GM23338 (cell line): ENCODE results near the gene CAMTA1. TPM values are rescaled to one million over a fixed set of nuclear protein-coding genes. Genes with fewer than 3 reads are reported as not detected.

Experiments used
- ATAC-seq: fragments of 200-7000 bp; cut with Tn5 transposase; 3 replicates; pipeline ENCODE4 v1.9.1; 2020
- DNase-seq: peaks from one replicate; pipeline ENCODE4 v3.0.0-alpha.2; 2015; ENCODE audit warnings: low spot score
- H2AFZ ChIP-seq: fragments of 200-600 bp; sonication (generic); 2 replicates; pipeline ENCODE4 v1.8.0; 2016; ENCODE audit warnings: antibody characterized with exemption, mild to moderate bottlenecking, moderate library complexity
- H3F3A ChIP-seq: fragments of 200-600 bp; sonication (generic); replicated peaks from 2 replicates; pipeline ENCODE4 v1.8.0; 2017; ENCODE audit warnings: antibody characterized with exemption, mixed run types, low read depth
- H3K27ac ChIP-seq: fragments of 200-600 bp; sonication (generic); 2 replicates; pipeline ENCODE4 v1.6.1; 2016; ENCODE audit warnings: low read depth
- H3K27me3 ChIP-seq: fragments of 200-600 bp; sonication (generic); 2 replicates; pipeline ENCODE4 v1.8.0; 2016; ENCODE audit warnings: mild to moderate bottlenecking, mixed run types, moderate library complexity; ENCODE audit not compliant: insufficient read depth
- H3K36me3 ChIP-seq: fragments of 200-600 bp; sonication (generic); 2 replicates; pipeline ENCODE4 v1.8.0; 2016; ENCODE audit warnings: mild to moderate bottlenecking; ENCODE audit not compliant: insufficient read depth
- H3K4me1 ChIP-seq: fragments of 200-600 bp; sonication (generic); 2 replicates; pipeline ENCODE4 v1.8.0; 2016; ENCODE audit warnings: mild to moderate bottlenecking, moderate library complexity; ENCODE audit not compliant: insufficient read depth
- H3K4me2 ChIP-seq: fragments of 200-600 bp; sonication (generic); 2 replicates; pipeline ENCODE4 v1.7.1; 2017; ENCODE audit warnings: mixed run types
- H3K4me3 ChIP-seq: fragments of 200-600 bp; sonication (generic); 2 replicates; pipeline ENCODE4 v1.6.1; 2016; ENCODE audit warnings: mixed run types
- H3K79me2 ChIP-seq: fragments of 200-600 bp; sonication (generic); replicated peaks from 2 replicates; pipeline ENCODE4 v1.8.0; 2017; ENCODE audit warnings: mild to moderate bottlenecking; ENCODE audit not compliant: insufficient read depth
- H3K9me2 ChIP-seq: fragments of 200-600 bp; sonication (generic); 2 replicates; pipeline ENCODE4 v1.8.0; 2017; ENCODE audit not compliant: insufficient read depth
- H4K20me1 ChIP-seq: fragments of 200-600 bp; sonication (generic); replicated peaks from 2 replicates; pipeline ENCODE4 v1.8.0; 2017; ENCODE audit warnings: mild to moderate bottlenecking; ENCODE audit not compliant: insufficient read depth
- H3K27ac Mint-ChIP-seq: 2 replicates; pipeline ENCODE4 v1.8.0; 2020; ENCODE audit warnings: inconsistent platforms, mild to moderate bottlenecking, moderate library complexity, mixed read lengths
- H3K27me3 Mint-ChIP-seq: 3 replicates; pipeline ENCODE4 v1.8.0; 2022; ENCODE audit warnings: low read depth, mild to moderate bottlenecking, moderate library complexity, mixed read lengths, inconsistent platforms; ENCODE audit not compliant: insufficient read depth, poor library complexity
- H3K36me3 Mint-ChIP-seq: 3 replicates; pipeline ENCODE4 v1.8.0; 2021; ENCODE audit warnings: low read depth, mild to moderate bottlenecking, inconsistent platforms, moderate library complexity, mixed read lengths
- H3K4me1 Mint-ChIP-seq: 3 replicates; pipeline ENCODE4 v1.8.0; 2020; ENCODE audit warnings: mild to moderate bottlenecking, inconsistent platforms, mixed read lengths
- H3K4me3 Mint-ChIP-seq: 3 replicates; pipeline ENCODE4 v1.8.0; 2021; ENCODE audit warnings: moderate library complexity, mild to moderate bottlenecking, inconsistent platforms, mixed read lengths
- H3K9me3 Mint-ChIP-seq: 3 replicates; pipeline ENCODE4 v1.8.0; 2020; ENCODE audit warnings: moderate library complexity, mild to moderate bottlenecking, inconsistent platforms, mixed read lengths
- CREB1 ChIP-seq: fragments of 250-450 bp; sonication (Bioruptor Pico); IDR thresholded peaks from 2 replicates; pipeline ENCODE4 v1.5.0; 2020; ENCODE audit warnings: low read depth, mild to moderate bottlenecking, moderate library complexity
- JUNB ChIP-seq: IDR thresholded peaks from one replicate; pipeline ENCODE4 v1.6.1; 2016; ENCODE audit warnings: antibody characterized with exemption; ENCODE audit not compliant: unreplicated experiment
- NANOG ChIP-seq: IDR thresholded peaks from 2 replicates; pipeline ENCODE4 v1.6.1; 2016; ENCODE audit warnings: antibody characterized with exemption, borderline replicate concordance
- POLR2AphosphoS5 ChIP-seq: IDR thresholded peaks from 2 replicates; pipeline ENCODE4 v1.6.1; 2016; ENCODE audit warnings: antibody characterized with exemption, low read depth
- STAT1 ChIP-seq: IDR thresholded peaks from one replicate; pipeline ENCODE4 v1.6.1; 2016; ENCODE audit warnings: antibody characterized with exemption; ENCODE audit not compliant: unreplicated experiment
- ZNF331 ChIP-seq: fragments of 250-450 bp; sonication (Bioruptor Pico); IDR thresholded peaks from 2 replicates; pipeline ENCODE4 v1.5.0; 2020; ENCODE audit warnings: low read depth, mild to moderate bottlenecking, moderate library complexity
- polyA plus RNA-seq: library from polyadenylated mRNA; unstranded; fragments of >200 nt; fragmentation: Nextera tagmentation; extraction: Ambion mirVana; gene quantifications from 2 replicates; pipeline ENCODE4 v1.2.1, GENCODE V29; 2016
- total RNA-seq: library from RNA; depleted of rRNA; stranded (reverse); fragments of >200 nt; shearing (Covaris generic); gene quantifications from 2 replicates; pipeline ENCODE4 v1.2.3, GENCODE V29; 2014
- TF ChIP-seq, protein P1 (sequence below), 2 experiments: fragments of 200-600 bp in 1 of 2; sonication (generic) in 1 of 2; conservative IDR thresholded peaks; 2 replicates each; pipeline versions ENCODE4 v1.5.1 to v1.6.1; 2016 to 2017; ENCODE audit warnings: antibody characterized with exemption in 2 of 2, low read depth in 2 of 2, mild to moderate bottlenecking in 2 of 2, moderate library complexity in 1 of 2
- TF ChIP-seq, protein P2 (sequence below): IDR thresholded peaks from 2 replicates; pipeline ENCODE4 v1.6.1; 2016; ENCODE audit warnings: antibody characterized with exemption
- TF ChIP-seq, protein P3 (sequence below): IDR thresholded peaks from one replicate; pipeline ENCODE4 v1.6.1; 2018; ENCODE audit warnings: antibody characterized with exemption; ENCODE audit not compliant: unreplicated experiment

CAMTA1 gene
- total and polyA plus RNA-seq, 2 experiments from 2014 or later: 115 to 519 TPM

DNA sequence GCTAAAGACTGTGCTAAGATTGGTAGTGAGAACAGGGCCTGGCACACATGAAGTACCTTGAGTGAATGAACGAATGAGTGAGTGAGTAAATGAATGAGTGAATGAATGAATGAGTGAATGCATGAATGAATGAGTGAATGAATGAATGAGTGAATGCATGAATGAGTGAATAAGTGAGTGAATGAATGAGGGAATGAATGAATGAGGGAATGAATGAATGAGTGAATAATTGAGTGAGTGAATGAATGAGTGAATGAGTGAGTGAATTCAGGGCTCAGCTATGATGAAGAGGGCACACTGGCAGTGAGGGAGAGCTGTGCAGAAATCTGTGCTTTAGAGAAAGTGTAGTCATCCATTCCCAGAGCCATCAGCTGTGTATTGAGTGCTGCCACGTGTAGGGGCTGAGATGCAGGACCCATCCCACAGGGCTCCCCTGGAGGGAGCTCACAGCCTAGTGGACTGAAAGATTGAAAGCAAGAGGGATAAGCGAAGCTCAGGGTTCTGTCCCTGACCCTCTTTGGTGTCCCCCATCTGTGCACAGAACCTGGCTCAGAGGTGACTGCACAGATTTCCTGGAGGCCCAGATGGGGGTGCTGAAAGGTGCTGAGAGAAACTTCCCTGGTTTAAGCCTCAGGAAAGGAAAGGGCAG, 767.9 kb downstream of the CAMTA1 start:
- Histone ChIP-seq H3K4me3 (no peak overlapping the region), H3K27ac (no peak overlapping the region), H3F3A (no peaks in the 10 kb centered on the region), H3K36me3 (no peaks in the 10 kb centered on the region), H4K20me1 (no peaks in the 10 kb centered on the region), H3K9me2 (no peaks in the 10 kb centered on the region), H3K79me2 (no peaks in the 10 kb centered on the region), H2AFZ (no peak overlapping the region), H3K4me1 (peaks cover 5% of the 10 kb centered on the region; the same call in 1 of the 2 replicates), H3K4me2 (no peak overlapping the region), H3K27me3 (no peaks in the 10 kb centered on the region)
- Mint-ChIP-seq H3K9me3 (no peaks in the 10 kb centered on the region; the same call in 1 of the 3 replicates), H3K36me3 (peaks cover 3% of the 10 kb centered on the region; the same call in 1 of the 3 replicates), H3K4me1 (peaks cover 22% of the 10 kb centered on the region), H3K27me3 (peaks cover 16% of the 10 kb centered on the region), H3K4me3 (no peak overlapping the region; the same call in 2 of the 3 replicates), H3K27ac (no peak overlapping the region)
- ATAC-seq: no peak
- TF ChIP-seq, protein P1, sequence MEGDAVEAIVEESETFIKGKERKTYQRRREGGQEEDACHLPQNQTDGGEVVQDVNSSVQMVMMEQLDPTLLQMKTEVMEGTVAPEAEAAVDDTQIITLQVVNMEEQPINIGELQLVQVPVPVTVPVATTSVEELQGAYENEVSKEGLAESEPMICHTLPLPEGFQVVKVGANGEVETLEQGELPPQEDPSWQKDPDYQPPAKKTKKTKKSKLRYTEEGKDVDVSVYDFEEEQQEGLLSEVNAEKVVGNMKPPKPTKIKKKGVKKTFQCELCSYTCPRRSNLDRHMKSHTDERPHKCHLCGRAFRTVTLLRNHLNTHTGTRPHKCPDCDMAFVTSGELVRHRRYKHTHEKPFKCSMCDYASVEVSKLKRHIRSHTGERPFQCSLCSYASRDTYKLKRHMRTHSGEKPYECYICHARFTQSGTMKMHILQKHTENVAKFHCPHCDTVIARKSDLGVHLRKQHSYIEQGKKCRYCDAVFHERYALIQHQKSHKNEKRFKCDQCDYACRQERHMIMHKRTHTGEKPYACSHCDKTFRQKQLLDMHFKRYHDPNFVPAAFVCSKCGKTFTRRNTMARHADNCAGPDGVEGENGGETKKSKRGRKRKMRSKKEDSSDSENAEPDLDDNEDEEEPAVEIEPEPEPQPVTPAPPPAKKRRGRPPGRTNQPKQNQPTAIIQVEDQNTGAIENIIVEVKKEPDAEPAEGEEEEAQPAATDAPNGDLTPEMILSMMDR (conservative IDR thresholded peaks at IDR 0.05; ENCODE audit: low read depth in 2 of 2): peak in 1 of 2 experiments; percentile 24; a peak in 1 of 4 replicates
- TF ChIP-seq STAT1: no peak
- DNase-seq: peak; percentile 11

DNA sequence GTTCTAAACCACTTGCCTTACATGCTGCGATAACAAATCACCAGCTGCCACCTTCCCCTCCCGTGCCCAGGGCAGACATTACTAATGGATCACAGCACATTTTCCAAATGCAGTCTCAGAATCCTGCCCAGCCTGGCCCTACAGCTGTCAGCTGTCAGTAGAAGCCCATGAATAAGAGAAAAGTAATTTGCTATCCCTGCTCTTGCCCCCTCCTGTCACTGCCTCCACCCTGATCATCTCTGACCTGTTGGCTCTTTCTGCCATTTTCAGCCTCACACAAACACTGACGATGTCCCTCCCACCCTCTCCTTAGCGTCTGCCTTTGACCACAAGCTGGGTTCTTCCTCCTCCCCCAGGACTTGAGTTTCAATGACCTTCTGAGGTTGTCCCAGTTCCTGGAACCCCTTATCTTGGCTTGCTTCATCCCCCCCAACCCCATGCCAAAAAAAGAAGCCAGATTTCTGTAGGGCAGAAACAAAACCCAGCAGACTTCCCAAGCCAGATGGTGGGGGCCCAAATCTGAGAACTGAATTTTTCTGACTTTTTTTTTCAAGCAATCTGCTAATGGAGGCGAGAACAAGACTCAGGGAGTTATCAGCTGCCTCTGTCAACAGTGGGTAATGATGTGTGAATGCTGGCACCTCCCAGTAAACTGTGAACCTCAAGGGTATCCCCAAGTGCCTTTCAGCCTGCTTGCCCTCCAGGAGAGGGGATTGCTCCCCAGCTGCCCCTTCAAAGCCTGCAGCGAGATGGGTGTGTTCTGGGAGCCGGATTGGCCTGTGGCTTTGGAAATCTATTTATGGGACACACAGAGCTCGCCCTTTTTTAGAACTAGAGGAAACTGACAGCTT, 769.4 kb downstream of the CAMTA1 start:
- Histone ChIP-seq H3K4me1 (peaks cover 5% of the 10 kb centered on the region; the same call in 1 of the 2 replicates), H3K27me3 (no peaks in the 10 kb centered on the region), H3K4me3 (no peak overlapping the region), H3K9me2 (no peaks in the 10 kb centered on the region), H3F3A (no peaks in the 10 kb centered on the region), H3K79me2 (no peaks in the 10 kb centered on the region), H2AFZ (no peak overlapping the region), H3K36me3 (no peaks in the 10 kb centered on the region), H3K27ac (no peak overlapping the region), H4K20me1 (no peaks in the 10 kb centered on the region), H3K4me2 (no peak overlapping the region)
- Mint-ChIP-seq H3K9me3 (no peaks in the 10 kb centered on the region; the same call in 1 of the 3 replicates), H3K27ac (no peak overlapping the region), H3K4me1 (peaks cover 18% of the 10 kb centered on the region), H3K4me3 (no peak overlapping the region), H3K27me3 (peaks cover 16% of the 10 kb centered on the region), H3K36me3 (peaks cover 3% of the 10 kb centered on the region; the same call in 1 of the 3 replicates)
- TF ChIP-seq STAT1 (no peak), NANOG (no peak)
- DNase-seq (no peak), ATAC-seq (no peak)

DNA sequence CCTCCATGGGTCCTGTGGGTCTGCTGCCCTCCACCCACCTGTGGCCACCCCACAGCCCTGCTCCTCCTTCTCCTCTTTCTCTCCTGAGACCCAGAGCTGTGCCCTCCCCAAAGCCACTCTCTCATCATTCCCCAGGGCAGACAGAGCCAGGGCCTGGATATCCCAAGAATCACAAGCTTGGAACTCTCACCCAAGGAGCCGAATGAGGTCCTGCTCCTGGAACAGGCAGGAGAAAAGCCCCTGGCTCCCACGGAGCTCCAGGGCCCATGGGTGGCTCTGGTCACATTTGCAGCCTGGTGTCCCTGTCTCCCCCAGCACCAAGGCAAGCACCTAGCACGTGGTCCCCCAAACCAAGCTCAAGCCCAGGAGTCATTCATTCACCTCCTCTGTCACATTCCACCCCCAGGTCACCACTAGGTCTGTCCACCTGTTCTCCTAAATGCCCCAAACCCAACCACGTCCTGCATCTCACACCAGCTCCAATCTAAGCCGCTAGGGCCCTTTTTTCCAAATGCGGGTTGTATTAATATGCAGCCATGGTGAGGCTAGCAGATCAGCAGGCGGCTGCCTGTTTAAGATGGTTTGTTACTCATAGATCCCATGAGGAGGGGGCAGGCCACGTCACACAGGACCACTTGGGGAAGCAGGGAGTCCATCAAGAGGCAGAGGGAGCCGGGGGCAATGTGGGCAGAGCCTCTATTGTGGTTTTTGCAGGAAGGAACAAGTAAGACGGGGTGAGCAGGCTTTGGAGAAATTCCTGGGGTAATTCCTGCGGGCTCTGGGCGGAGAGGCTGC, 770.3 kb downstream of the CAMTA1 start:
- no peak overlapping the region for H3K4me3 Mint-ChIP-seq
- no peak overlapping the region for H3K27ac ChIP-seq
- DNase-seq: no peak
- H3K79me2 ChIP-seq: no peaks in the 10 kb centered on the region
- H3K9me2 ChIP-seq: no peaks in the 10 kb centered on the region
- no peaks in the 10 kb centered on the region for H3F3A ChIP-seq
- H3K9me3 Mint-ChIP-seq: no peaks in the 10 kb centered on the region; the same call in none of the 3 replicates
- ATAC-seq: no peak
- peaks cover 5% of the 10 kb centered on the region; the same call in 1 of the 2 replicates for H3K4me1 ChIP-seq
- H3K4me1 Mint-ChIP-seq: peaks cover 9% of the 10 kb centered on the region
- H2AFZ ChIP-seq: no peak overlapping the region
- no peak overlapping the region for H3K4me2 ChIP-seq
- H4K20me1 ChIP-seq: no peaks in the 10 kb centered on the region
- peaks cover 16% of the 10 kb centered on the region for H3K27me3 Mint-ChIP-seq
- no peaks in the 10 kb centered on the region for H3K27me3 ChIP-seq
- no peak overlapping the region for H3K27ac Mint-ChIP-seq
- peaks cover 3% of the 10 kb centered on the region; the same call in 1 of the 3 replicates for H3K36me3 Mint-ChIP-seq
- H3K4me3 ChIP-seq: no peak overlapping the region
- no peaks in the 10 kb centered on the region for H3K36me3 ChIP-seq
- TF ChIP-seq POLR2AphosphoS5 (no peak), JUNB (no peak), CREB1 (CRISPR knock-in tag) (no peak), ZNF331 (CRISPR knock-in tag) (no peak), STAT1 (no peak)
- TF ChIP-seq, protein P2, sequence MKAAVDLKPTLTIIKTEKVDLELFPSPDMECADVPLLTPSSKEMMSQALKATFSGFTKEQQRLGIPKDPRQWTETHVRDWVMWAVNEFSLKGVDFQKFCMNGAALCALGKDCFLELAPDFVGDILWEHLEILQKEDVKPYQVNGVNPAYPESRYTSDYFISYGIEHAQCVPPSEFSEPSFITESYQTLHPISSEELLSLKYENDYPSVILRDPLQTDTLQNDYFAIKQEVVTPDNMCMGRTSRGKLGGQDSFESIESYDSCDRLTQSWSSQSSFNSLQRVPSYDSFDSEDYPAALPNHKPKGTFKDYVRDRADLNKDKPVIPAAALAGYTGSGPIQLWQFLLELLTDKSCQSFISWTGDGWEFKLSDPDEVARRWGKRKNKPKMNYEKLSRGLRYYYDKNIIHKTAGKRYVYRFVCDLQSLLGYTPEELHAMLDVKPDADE: no peak
- TF ChIP-seq, protein P3, sequence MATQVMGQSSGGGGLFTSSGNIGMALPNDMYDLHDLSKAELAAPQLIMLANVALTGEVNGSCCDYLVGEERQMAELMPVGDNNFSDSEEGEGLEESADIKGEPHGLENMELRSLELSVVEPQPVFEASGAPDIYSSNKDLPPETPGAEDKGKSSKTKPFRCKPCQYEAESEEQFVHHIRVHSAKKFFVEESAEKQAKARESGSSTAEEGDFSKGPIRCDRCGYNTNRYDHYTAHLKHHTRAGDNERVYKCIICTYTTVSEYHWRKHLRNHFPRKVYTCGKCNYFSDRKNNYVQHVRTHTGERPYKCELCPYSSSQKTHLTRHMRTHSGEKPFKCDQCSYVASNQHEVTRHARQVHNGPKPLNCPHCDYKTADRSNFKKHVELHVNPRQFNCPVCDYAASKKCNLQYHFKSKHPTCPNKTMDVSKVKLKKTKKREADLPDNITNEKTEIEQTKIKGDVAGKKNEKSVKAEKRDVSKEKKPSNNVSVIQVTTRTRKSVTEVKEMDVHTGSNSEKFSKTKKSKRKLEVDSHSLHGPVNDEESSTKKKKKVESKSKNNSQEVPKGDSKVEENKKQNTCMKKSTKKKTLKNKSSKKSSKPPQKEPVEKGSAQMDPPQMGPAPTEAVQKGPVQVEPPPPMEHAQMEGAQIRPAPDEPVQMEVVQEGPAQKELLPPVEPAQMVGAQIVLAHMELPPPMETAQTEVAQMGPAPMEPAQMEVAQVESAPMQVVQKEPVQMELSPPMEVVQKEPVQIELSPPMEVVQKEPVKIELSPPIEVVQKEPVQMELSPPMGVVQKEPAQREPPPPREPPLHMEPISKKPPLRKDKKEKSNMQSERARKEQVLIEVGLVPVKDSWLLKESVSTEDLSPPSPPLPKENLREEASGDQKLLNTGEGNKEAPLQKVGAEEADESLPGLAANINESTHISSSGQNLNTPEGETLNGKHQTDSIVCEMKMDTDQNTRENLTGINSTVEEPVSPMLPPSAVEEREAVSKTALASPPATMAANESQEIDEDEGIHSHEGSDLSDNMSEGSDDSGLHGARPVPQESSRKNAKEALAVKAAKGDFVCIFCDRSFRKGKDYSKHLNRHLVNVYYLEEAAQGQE: no peak
